Cardiac fibroblast (primary cell): ENCODE measurements around the gene NEUROD6.

Experiments
- DNase-seq, 2 donors: peaks; one replicate each; pipeline versions ENCODE4 v3.0.0 to v3.0.0-alpha.2; 2010; ENCODE audit warnings: low read depth in 2 of 2
- H3K4me3 ChIP-seq, 2 donors: replicated peaks in 1 of 2; 1 replicate in 1 of 2; 2 replicates in 1 of 2; pipeline ENCODE4 v1.5.1; 2011; ENCODE audit warnings: low read depth in 2 of 2, low read length in 2 of 2, mild to moderate bottlenecking in 2 of 2, moderate library complexity in 1 of 2
- TF ChIP-seq, protein P1 (sequence below): IDR thresholded peaks from one replicate; pipeline ENCODE4 v1.5.1; 2011; ENCODE audit warnings: low read depth, mild to moderate bottlenecking, low read length, inconsistent platforms

NEUROD6 gene

DNA sequence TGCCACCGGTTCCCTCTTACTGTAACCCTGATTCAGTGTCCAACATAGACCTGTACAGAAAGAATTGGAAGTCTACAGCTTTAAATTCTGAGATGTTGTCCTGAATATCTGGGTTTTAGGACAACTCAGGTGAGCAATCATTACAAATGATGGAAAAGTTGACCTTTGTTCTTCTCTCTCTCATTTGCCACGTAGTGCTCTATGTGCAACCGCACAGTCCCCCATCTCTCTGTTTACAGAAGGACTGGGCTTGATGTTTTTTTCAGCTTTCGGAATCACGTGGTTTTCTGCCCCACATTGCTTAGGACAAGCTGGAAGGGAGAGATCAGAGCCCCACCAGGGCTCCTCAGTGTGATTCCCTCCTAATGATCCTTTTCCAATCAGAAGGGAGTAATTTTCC lies 22.2 kb downstream of the NEUROD6 start:
- no peak overlapping the region for H3K4me3 ChIP-seq
- TF ChIP-seq, protein P1, sequence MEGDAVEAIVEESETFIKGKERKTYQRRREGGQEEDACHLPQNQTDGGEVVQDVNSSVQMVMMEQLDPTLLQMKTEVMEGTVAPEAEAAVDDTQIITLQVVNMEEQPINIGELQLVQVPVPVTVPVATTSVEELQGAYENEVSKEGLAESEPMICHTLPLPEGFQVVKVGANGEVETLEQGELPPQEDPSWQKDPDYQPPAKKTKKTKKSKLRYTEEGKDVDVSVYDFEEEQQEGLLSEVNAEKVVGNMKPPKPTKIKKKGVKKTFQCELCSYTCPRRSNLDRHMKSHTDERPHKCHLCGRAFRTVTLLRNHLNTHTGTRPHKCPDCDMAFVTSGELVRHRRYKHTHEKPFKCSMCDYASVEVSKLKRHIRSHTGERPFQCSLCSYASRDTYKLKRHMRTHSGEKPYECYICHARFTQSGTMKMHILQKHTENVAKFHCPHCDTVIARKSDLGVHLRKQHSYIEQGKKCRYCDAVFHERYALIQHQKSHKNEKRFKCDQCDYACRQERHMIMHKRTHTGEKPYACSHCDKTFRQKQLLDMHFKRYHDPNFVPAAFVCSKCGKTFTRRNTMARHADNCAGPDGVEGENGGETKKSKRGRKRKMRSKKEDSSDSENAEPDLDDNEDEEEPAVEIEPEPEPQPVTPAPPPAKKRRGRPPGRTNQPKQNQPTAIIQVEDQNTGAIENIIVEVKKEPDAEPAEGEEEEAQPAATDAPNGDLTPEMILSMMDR, result no peak
- DNase-seq, result no peak

DNA sequence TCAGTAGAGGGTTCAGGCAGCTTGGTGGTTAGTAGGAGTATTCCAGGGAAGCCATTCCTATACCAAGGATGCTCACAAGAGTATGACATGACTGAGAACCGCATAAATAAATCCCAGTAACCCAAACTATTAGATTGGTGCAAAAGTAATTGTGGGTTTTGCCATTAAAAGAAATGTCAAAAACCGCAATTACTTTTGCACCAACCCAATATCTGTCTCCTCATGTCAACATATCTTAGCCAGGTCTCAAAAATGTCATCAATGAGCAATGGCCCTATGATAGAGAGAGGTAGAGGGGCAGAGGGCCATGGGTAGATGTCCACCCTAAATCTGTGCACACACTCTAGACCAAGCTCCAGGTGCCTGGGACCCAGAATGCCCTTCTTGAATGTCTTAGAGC lies 23.6 kb downstream of the NEUROD6 start:
- DNase-seq, result no peak
- H3K4me3 ChIP-seq, result no peak overlapping the region
- TF ChIP-seq, protein P1, result no peak

DNA sequence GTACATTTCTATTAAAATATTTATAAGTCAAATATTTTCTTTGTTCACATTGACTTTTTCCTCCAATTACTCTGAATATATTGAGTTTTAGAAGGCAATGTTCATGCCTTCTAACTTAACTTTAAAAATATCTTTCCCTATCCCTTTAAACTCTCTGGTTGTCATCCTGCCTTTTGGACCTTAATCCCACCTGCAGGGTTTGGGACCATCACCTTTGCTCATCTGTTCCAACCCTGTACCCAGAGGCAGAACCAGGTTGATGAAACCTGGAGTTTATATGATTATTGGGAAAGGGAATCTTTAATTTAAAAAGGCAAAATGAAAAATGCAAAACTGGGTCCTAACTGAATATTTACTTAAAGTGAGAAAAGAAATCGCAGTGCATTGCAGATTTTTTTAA lies 24.8 kb downstream of the NEUROD6 start:
- no peak overlapping the region for H3K4me3 ChIP-seq
- no peak for DNase-seq
- TF ChIP-seq, protein P1, result no peak

DNA sequence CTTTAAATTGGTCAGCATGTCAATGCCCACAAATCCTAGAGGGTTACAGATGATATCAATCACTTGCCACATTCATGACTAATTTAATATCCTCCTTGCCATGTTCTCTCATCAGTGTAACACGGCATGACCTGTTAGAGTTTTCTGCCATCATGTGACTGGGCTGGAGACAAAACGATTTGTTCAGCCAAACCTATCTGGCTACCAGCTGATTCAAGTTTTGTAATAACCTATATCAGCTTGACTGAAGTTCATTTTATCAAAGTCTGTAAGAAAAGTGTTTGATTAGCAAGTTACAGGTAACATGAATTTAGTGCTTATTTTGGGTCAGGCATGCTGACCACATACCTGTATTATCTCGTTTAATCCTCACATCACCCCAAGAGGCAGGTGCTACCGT lies 25.7 kb downstream of the NEUROD6 start:
- no peak overlapping the region for H3K4me3 ChIP-seq
- DNase-seq, result no peak
- TF ChIP-seq, protein P1, result no peak

DNA sequence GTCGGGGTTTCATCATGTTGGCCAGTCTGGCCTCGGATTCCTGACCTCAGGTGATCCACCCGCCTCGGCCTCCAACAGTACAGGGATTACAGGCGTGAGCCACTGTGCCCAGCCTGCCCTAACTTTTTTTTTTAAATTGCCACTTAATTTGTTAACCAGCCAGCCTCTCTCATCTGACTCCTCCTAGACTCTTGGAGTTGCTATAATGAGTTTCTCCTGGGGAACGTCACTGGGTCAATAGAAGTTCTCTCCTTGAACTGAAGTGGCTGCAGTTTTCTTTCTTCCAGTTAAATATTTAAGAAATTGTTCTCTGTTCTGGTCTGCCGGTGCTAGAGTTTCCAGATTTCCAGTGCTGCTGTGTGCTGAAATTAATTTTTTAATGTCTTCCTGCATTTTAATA lies 27.6 kb downstream of the NEUROD6 start:
- TF ChIP-seq, protein P1, result no peak
- DNase-seq, result no peak
- H3K4me3 ChIP-seq, result no peak overlapping the region

DNA sequence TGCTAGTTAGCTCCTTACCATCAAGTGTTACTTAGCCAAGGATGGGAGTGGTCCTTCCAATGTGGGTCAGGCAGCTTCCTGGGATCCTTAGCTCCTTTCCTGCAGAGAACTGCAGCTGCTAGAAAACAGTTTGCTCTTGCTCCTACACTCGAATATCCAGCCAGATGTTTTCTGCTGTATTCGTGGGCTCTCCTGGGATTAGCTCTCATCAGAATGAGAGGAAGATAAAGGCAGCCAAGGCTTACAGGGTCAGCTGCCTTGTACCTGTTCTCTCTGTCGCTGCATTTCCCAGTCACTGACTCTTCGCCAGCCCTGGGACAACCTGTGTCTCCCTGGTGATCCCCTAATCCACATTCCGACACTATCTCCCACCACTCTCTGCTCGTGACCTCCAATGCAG lies 29.0 kb downstream of the NEUROD6 start:
- H3K4me3 ChIP-seq, result no peak overlapping the region
- DNase-seq, result no peak
- TF ChIP-seq, protein P1, result no peak

DNA sequence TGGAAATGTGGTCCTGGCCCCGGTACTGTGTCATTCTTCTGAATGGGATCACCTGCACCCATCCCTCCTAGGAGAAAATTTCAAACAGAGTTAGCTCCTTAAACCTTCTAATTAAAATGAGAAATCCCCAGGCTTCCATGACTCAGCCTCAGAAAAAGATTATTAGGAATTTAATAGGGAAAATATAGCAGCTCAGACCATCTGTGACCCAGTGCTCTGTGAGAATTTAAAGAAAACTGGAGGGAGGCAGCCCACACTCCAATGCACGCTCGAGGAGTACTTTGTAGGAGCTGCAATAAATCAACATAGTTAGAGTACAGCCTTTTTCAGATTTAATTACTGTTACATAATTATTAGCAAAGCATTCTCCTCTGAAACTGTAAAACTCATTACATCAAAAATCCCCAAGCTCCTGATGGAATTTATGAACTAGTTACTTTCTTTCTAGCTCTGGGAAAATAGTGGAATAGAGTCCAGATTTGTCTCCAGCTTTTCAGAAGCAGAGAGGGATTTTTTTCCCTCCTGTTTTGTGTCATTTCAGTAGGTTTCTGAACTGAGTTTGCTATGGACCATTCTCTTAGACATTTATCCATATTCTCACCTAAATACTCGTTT lies 30.1 kb downstream of the NEUROD6 start:
- DNase-seq, result no peak
- no peak overlapping the region for H3K4me3 ChIP-seq

More for the DNA sequence above, 30.1 kb downstream of the NEUROD6 start:
- TF ChIP-seq, protein P1, result no peak
